GM12801 (cell line): Measurements from ENCODE around the gene NR4A1.

Experiments used
- TF ChIP-seq, protein P1 (sequence below): IDR thresholded peaks from one replicate; pipeline ENCODE4 v1.5.1; 2011; ENCODE audit warnings: control low read depth; ENCODE audit not compliant: insufficient read length; ENCODE audit errors: extremely low read depth

The NR4A1 gene

DNA sequence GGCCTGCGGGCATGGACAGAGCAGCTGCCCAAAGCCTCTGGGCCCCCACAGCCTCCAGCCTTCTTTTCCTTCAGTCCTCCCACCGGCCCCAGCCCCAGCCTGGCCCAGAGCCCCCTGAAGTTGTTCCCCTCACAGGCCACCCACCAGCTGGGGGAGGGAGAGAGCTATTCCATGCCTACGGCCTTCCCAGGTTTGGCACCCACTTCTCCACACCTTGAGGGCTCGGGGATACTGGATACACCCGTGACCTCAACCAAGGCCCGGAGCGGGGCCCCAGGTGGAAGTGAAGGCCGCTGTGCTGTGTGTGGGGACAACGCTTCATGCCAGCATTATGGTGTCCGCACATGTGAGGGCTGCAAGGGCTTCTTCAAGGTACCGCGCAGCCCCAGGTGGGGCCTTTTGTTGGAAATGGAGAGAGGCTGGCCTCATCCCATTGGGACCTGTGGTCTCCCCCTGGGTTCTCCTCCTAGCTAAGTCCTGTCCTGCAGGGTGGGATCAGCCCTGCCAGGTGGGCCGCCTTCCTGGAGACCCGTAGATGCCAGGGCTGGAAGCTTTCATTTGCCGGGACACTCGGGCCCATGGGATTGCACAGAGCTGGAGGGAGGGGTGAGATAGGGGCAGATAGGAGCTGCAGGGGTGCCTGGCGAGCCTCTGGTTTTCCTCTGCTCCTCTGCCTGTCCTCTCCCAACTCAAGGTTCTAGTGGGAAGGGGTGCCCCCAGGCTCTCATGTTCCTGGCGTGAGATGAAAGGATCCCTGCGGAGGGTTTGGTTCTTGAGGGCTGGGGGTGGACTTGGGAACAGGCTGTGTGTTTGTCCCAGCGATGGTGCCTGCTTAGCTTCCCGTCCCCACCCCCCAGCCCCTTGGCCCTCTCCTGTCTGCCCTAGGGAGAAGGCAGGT, 3.8 kb downstream of the NR4A1 start:
- TF ChIP-seq, protein P1, sequence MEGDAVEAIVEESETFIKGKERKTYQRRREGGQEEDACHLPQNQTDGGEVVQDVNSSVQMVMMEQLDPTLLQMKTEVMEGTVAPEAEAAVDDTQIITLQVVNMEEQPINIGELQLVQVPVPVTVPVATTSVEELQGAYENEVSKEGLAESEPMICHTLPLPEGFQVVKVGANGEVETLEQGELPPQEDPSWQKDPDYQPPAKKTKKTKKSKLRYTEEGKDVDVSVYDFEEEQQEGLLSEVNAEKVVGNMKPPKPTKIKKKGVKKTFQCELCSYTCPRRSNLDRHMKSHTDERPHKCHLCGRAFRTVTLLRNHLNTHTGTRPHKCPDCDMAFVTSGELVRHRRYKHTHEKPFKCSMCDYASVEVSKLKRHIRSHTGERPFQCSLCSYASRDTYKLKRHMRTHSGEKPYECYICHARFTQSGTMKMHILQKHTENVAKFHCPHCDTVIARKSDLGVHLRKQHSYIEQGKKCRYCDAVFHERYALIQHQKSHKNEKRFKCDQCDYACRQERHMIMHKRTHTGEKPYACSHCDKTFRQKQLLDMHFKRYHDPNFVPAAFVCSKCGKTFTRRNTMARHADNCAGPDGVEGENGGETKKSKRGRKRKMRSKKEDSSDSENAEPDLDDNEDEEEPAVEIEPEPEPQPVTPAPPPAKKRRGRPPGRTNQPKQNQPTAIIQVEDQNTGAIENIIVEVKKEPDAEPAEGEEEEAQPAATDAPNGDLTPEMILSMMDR, result no peak

DNA sequence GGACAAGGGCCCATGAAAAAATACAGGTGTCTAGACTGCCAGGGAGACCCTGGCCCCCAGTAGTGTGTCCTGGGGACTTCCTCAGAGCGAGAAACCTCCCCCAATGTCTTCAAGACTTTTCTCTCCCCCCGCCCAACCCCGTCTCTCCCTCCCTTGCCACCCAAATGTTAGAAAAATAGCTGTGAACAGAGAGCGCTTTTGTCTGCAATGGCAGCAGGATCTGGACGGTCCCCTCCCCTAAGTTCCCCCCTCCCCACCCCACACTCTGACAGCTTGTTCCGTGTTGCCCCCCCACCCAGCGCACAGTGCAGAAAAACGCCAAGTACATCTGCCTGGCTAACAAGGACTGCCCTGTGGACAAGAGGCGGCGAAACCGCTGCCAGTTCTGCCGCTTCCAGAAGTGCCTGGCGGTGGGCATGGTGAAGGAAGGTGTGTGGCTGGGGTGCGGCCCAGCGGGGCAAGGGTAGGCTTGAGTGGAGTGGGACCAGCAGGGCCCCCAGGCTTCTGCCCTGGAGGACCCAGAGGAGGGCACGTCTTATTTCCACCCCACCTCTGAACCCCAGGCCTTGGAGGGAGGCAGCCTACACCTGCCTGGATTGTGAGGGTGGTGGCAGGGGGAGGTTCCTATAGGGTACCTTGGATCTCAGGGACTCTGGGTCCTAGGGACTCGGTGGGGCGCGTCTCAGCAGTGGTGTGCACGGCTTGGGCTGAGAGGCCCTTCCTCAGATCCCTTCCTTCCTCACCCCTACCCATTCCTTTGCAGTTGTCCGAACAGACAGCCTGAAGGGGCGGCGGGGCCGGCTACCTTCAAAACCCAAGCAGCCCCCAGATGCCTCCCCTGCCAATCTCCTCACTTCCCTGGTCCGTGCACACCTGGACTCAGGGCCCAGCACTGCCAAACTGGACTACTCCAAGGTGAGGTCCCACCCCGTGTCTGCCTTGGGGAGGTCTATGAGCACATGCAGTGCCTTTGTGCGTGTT, 4.8 kb downstream of the NR4A1 start:
- TF ChIP-seq, protein P1, result no peak

DNA sequence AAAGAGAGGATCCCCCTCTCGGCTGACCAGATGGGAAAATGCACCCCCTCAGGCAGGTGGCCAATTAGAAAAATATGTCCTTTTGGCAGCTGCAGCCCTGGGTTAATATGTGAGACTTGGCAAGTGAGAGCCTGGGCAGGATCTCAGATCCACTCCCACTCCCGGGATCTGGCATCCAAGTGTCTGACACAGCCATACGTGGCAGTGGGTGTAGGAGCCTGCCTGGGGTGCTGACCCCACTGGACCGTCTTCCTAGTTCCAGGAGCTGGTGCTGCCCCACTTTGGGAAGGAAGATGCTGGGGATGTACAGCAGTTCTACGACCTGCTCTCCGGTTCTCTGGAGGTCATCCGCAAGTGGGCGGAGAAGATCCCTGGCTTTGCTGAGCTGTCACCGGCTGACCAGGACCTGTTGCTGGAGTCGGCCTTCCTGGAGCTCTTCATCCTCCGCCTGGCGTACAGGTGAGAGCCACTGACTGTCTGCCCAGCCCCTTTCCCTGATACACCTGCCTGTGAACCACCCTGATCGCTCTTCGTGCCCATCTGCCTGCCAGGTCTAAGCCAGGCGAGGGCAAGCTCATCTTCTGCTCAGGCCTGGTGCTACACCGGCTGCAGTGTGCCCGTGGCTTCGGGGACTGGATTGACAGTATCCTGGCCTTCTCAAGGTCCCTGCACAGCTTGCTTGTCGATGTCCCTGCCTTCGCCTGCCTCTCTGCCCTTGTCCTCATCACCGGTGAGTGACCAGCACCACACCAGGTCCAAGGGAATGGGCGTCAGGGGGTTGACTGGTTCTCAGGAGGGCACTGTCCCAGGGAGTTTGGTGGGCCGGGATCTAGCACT, 5.8 kb downstream of the NR4A1 start:
- TF ChIP-seq, protein P1, result no peak

DNA sequence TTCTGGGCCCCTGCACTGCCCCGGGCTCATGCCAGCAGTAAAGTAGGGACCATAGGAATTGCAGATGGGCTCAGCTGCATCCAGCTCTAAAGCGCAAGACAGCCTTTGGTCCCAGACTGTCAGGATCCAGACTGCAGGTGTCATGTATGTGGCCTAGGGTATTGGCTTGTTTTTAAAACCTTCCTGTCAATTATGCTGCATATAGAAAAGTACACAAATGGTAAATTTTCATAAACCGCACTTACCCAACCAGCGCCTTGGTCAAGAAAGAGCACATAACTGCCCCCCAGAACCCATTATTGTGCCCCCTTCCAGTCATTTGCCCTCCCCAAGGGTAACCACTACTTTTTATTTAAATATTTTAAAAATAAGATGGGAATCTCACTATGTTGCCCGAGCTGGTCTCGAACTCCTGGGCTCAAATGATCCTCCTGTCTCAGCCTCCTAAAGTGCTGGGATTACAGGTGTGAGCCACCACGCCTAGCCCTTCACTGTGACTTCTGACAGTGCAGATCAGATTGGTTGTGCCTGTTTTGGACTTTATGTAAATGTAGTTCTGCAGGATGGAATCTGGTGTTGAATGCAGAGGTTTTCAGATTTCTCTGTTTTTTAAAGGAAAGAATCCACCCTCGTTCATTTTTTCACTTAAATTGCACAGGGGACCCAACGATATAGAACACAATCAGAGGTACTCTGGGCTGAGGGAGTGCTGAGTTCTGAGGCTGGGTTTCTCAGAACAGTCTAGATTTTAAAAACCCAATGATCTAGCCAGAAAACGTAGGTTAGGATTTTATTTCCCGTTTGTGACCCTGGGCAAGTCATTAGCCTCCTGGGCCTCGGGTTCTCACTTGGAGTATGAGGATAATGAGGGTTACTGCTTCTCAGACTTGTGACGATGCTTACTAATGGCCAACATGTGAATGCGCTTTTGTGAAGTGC, 6.7 kb downstream of the NR4A1 start:
- TF ChIP-seq, protein P1, result no peak

DNA sequence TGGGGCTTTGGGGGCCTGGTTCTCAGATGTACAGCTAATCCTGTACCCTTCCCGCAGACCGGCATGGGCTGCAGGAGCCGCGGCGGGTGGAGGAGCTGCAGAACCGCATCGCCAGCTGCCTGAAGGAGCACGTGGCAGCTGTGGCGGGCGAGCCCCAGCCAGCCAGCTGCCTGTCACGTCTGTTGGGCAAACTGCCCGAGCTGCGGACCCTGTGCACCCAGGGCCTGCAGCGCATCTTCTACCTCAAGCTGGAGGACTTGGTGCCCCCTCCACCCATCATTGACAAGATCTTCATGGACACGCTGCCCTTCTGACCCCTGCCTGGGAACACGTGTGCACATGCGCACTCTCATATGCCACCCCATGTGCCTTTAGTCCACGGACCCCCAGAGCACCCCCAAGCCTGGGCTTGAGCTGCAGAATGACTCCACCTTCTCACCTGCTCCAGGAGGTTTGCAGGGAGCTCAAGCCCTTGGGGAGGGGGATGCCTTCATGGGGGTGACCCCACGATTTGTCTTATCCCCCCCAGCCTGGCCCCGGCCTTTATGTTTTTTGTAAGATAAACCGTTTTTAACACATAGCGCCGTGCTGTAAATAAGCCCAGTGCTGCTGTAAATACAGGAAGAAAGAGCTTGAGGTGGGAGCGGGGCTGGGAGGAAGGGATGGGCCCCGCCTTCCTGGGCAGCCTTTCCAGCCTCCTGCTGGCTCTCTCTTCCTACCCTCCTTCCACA, 7.6 kb downstream of the NR4A1 start:
- TF ChIP-seq, protein P1, result no peak
